GM19193 (cell line): ENCODE measurements around the gene PLP1.

Source experiments
- POLR2A ChIP-seq: IDR thresholded peaks from 4 replicates; pipeline ENCODE4 v1.6.1; 2011; ENCODE audit not compliant: insufficient read depth, insufficient read length; ENCODE audit errors: extremely low read depth

Gene PLP1

DNA sequence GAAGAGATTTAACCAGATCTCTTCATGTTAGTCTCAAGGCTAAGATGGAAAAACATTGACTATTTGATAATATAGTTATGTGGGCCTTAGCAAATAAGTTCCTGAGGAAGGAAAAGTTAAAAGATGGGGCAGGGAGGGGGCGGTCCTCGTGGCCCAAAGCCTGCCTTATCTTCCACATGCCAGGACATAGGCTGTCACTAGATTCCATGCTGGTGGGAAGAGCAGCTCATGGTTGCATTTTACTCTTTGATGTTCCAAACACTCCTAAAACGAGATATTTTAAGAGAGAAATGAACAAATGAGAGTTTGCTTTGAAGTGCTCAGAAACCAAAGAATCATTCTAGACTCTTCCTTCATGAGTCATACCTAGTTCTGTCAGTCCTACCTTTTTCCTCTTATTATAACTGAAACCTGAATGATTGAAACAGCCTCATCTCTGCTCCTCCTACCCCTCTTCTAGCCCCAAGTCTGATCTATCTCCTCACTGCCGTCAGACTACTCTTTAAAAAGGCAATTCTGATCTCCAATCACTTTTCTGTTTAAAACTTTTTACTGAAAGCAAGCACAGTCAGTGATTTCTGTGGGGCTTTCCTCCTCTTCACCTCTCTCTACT, 30.3 kb downstream of the PLP1 start:
- no peak for TF ChIP-seq POLR2A

DNA sequence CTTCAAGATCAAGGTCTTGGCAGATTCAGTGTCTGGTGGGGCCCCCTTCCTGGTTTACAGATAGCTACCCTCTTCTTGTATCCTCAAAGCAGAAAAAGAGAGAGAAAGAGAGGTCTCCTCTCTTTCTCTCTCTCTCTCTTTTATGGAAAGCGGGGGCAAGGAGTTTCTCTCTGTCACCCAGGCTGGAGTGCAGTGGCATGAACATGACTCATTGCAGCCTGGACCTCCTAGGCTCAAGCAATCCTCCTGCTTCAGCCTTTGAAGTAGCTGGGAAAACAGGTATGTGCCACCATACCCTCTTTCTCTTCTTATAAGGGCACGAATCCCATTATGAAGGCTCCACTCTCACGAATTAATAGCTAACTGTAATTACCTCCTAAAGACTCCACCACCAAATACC, 35.2 kb downstream of the PLP1 start:
- TF ChIP-seq POLR2A = no peak

DNA sequence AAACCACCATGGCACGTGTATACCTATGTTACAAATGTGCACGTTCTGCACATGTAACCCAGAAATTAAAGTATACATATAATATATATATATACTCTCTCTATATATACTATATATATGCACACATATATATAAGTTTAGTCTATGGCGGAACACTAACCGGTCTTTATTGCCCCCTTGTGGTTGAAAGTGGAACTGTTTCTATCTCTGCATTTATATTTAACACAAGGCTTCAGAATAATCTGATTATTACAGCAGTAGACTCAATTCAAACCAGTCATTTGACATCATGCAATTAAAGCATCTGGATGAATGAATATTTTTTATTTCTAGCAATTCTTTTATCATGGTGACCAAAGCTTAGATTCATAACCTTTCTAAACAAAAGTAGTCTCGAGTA, 40.9 kb downstream of the PLP1 start:
- TF ChIP-seq POLR2A = no peak

DNA sequence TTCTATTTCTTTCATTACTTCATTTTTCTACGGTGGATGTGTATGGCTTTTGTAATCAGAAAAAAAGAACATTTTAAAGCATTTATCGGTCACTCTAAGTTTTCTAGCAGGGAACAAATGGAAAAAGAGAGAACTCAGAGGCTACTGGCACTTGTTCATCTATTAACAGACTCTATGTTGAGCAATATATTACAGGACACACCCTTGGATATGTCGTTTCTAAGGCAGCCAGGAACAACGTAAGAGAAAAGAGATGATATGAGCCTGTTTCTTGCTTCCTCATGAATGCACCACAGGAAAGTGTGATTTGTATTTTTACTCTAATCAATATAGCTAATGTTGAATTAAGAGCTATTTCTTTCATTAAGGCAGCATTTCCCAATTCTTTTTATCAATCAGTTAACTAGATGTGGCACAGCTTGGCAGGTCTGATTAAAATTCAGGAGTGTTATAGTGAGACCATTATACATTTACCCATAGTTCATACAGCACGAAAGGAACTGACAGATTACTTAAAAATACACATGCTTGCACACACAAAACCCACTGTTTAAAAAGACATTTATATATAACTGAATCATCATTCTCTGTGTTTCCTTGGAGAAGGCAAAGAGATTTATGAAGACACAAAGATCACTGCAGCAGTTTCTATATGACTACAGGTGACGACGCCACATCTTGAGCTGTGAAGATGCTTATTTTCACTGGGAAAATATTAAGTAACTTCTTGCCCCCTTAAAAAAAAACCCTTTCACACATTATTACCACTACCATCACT, 42.4 kb downstream of the PLP1 start:
- no peak for TF ChIP-seq POLR2A

DNA sequence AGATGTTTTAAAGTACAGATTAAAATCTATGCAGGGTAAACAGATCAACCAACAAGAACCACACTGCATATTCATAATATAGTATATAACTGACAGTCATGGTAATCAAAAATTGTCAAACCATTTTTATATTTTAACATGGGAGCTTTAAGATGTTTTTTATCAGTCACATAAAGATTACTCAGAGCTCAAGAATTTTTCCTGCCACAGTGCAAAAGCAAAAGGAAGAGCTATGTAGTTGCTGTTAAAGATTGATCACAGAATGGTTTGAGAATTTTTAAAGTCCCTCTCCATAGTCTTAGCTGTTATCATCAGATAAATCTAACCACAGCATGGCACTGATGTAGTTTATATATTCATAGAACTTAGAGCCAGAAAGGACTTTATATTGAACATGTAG, 47.0 kb downstream of the PLP1 start:
- no peak for TF ChIP-seq POLR2A

DNA sequence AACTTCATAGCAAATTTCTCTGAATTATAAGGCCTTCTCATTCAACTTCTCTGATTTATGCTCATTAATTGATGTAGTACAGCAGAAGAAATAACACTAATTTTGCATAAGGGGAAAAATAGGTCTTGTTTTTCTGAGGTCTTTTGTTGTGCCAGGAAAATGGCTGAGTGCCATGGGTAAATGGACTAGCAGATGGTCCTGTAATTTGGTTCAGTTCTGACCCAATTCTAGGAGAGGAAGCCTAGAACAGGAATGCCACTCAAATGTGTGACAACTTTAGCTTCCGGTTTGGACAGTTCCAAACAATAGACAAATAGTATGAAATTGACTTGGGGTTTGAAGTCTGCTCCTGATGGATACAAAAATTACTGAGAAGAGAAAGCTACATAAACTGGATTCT, 49.2 kb downstream of the PLP1 start:
- TF ChIP-seq POLR2A = no peak

DNA sequence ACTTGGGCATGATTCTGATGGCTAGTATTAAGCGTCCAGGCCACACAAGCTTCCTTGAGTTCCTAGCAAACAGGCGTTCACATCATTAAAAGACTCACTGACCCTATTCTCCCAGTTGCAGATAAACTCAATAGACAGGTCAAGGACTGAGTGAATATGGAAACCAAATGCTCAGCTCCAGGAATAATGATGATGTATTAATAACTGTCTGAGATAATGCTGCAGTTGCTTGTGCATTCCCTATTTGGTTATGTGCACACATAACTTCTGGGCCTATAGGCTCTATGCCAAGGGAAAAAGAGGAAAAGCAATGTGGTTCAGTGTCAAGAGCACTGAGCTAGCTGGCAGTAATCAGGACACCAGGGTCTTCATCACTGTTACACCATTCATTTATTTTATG, 51.9 kb downstream of the PLP1 start:
- no peak for TF ChIP-seq POLR2A

DNA sequence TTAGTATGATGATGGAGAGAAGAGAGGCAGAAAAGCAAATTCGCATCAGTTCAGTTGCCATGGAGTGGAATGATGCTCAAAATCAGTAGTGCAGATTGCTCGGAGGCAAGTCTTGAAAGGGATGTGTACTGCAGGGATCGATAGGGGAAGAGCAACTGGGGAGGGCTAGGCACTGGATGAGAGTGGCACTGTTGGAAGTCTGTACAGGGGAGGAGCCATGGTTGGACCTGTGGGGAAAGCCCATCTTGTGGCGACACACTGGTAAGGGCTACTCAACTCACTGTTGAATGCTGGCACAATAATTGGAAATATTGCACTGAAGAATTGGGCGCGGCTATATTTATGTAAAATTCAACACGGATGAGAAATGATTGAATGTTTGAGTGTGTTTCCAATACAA, 54.2 kb downstream of the PLP1 start:
- no peak for TF ChIP-seq POLR2A

DNA sequence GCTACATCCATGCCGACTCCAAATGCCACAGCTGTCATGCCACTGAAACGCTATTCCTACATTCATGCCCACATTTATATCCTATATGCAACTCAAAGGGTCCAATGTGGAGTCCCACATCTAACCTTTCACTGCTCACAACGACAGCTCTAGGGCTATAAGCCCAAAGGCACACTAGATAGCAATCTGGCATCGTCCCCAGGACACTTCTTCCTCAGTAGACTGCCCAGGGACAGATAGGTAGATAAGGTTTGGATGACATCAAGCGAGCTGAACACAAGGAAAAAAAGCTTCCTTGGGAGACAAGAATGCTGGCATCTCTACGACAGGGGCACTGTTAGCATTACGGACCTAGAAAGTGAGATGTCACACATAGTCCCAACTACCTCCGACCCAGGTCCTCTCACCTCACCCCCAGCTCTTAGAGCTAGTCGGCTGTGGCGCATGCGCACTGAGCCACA, 54.7 kb downstream of the PLP1 start:
- no peak for TF ChIP-seq POLR2A

DNA sequence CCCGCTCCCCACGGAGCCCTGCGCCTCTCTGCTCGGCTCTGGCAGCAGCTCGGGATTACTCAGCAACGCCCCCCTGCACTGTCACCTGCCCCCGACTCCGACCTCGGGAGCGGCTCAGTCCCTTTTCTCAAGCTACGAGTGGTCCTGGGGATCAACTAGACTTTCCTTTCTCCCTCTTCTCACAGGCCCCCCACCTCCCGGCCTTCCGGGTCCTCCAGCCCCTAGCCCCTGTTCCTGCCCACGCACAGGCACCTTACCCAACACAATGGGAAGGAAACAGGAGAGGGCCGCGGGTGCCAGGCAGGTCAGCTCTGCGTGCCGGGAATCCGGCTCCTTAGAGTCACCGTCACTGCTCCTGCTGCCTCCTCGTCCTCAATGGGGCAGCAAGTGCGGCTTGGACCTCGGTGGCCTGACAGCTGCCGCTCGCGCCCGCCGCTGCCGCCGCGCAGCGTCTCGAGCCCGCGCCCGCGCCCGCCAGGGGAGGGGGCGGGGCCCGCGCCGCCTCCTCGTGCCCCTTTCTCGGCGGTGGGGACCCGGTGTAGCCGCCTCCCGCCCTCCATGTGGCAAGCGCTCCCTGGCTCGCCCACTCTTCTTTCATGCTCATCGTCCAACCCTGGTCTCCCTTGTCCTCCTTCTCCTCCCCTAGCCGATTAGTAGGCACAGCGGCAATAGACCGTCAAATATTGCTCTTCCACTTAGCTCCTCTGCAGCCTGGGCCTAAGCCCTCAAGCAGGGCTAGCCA, 55.3 kb downstream of the PLP1 start, which contains the start of gene RAB9B:
Gene RAB9B (minus strand): TSS at position 455 of the 742 bp plus-strand sequence. CDS start 6,473 bp downstream, outside the sequence.
- no peak for TF ChIP-seq POLR2A

DNA sequence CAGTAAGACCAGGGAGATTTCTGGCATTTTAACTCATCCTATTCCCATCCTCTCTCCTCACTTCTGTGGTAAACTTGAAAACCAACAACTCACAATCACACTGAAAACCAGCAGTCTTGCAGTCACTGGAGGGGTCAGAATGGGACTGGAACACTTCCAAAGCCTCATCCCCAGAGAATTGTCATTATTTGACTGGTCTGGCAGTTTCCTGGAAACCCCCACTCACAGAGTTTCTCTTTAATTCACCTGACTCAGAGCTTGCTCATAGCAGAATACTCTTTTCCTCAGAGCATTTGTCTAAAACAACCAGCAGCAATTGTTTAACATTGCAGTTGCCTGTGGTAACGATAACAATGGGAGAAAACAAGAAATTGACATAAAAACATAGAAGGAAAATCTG, 62.8 kb downstream of the PLP1 start:
- no peak for TF ChIP-seq POLR2A
